ENCODE measurements around the gene CFLAR. TPM values are rescaled to one million over a fixed set of nuclear protein-coding genes. Genes with fewer than 3 reads are reported as not detected.

Gene CFLAR
- total RNA-seq, 4 donors from 2014 or later, result 176 to 217 (median 201) TPM

DNA sequence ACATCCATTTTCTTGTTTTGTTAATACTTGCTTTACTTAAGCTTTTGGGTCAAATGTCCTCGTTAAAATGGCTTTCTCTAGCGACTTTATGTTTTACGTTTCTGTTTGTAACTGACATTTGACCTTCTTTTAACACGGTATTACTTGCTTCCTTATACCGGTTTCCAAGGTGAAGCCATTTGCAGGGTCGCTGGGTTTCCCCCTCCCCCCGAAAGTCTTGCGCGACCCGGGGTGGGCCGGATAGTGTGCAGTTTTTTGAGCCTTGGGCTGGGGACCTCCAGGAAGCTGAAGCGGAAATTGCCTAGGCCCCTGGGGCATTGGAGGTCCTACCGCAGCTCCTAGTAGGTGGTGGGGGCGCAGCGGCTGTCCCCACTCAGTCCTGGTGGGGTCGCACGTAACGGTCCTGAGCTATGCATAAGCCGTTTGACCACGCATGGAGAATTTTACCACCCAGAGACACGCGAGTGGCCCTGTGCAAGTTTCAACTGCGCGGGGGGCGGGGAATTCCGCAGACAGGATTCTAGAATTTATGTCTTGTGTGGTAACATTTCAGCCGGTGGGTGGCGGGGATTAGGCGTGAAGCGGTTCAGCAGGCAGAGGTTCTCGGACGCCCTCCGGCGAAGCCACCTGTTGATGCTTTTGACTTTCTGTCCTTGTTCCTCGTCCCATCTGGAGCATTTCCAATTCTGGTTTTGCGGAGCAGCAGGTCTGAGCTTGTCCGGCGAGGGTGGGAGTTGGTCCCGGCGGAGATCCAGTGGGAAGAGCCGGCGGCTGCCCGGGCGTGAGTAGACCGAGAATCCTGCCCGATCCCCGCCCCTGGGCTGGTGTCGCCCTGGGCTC is 2.4 kb downstream of the CFLAR start:
- H3K27me3 ChIP-seq, result no peaks in the 10 kb centered on the region
- peak overlapping the region; percentile 97 to 100 for H3K27ac ChIP-seq
- DNase-seq, result peak; percentile 81 to 89
- TF ChIP-seq, protein P1, sequence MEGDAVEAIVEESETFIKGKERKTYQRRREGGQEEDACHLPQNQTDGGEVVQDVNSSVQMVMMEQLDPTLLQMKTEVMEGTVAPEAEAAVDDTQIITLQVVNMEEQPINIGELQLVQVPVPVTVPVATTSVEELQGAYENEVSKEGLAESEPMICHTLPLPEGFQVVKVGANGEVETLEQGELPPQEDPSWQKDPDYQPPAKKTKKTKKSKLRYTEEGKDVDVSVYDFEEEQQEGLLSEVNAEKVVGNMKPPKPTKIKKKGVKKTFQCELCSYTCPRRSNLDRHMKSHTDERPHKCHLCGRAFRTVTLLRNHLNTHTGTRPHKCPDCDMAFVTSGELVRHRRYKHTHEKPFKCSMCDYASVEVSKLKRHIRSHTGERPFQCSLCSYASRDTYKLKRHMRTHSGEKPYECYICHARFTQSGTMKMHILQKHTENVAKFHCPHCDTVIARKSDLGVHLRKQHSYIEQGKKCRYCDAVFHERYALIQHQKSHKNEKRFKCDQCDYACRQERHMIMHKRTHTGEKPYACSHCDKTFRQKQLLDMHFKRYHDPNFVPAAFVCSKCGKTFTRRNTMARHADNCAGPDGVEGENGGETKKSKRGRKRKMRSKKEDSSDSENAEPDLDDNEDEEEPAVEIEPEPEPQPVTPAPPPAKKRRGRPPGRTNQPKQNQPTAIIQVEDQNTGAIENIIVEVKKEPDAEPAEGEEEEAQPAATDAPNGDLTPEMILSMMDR (IDR thresholded peaks at IDR 0.05), result peak; percentile 48 to 65 (median 55)
- TF ChIP-seq POLR2A (IDR thresholded peaks at IDR 0.05), result peak; percentile 20 to 50
- no peaks in the 10 kb centered on the region for H3K36me3 ChIP-seq
- intact Hi-C loops (cut with DNase I; ENCODE audit: low total_unique reads), result no loop called here
- no peaks in the 10 kb centered on the region for H3K9me3 ChIP-seq
- H3K4me1 ChIP-seq, result no peaks in the 10 kb centered on the region
- peak overlapping the region; percentile 85 to 95 for H3K4me3 ChIP-seq

DNA sequence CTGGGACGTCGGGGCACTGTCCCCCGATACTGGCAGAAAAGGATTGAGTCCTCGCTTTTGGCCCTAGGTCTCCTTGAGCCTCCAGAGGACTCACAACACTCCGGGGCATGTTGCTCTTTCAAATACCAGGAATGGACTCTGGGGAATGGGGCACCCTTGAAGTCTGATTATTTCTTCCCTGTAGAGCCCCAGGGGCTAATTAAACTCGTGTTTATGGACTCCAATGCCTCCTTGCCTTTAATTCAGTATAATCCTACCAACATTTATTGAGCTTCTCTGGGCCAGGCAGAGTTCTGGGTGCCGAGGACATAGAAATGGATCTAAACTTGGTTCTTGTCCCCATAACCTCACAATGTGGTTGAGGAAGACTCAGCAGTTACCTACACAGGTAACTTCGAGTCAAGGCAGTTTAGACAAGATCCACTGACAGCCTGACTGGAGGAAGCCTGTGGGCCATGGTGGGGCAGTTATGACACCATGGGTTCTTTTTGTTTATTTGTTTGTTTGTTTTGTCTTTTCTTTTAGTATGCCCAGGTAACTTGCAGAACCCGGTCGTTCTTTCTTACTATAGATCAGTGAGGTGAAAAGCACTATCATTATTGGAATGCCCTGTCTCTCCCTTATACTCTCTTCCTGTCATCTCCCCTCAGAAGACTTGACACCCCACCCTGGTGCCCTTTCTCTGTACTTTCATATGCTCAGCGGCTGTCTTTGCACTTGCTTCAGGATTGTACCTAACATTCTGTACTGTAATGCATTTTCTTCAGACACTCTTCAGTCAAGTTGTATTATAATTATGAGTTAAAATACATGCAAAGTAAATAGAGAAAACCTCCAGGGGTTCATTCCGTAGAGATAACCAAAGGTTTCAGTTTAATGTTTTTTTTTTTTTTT is 3.2 kb downstream of the CFLAR start:
- no peaks in the 10 kb centered on the region for H3K27me3 ChIP-seq
- peak overlapping the region; percentile 97 to 100 for H3K27ac ChIP-seq
- no peak for TF ChIP-seq POLR2A (IDR thresholded peaks at IDR 0.05)
- TF ChIP-seq, protein P1 (IDR thresholded peaks at IDR 0.05), result no peak
- H3K4me3 ChIP-seq, result peak overlapping the region; percentile 85 to 95
- DNase-seq, result no peak
- H3K36me3 ChIP-seq, result no peaks in the 10 kb centered on the region
- intact Hi-C loops (cut with DNase I; ENCODE audit: low total_unique reads), result no loop called here
- no peaks in the 10 kb centered on the region for H3K9me3 ChIP-seq
- no peaks in the 10 kb centered on the region for H3K4me1 ChIP-seq

DNA sequence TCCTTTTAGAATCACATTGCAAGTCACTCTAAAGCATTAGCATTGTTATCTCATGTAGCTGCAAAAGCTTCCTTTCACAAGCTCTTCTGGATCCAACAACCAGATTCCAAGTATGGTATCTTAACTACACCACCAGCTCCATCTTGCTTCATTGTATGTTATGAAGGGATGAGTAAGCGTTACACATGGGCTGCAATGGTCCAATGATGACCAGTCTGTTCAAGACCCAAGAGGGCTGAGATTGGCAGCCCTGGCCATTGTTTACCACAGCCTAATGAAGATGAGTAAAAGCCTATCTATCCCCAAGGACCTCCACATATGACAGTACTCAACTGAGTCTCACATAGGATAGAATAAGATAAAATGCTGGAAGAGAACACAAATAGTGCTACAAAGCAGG is 6.3 kb downstream of the CFLAR start:
- no peaks in the 10 kb centered on the region for H3K36me3 ChIP-seq
- TF ChIP-seq POLR2A (IDR thresholded peaks at IDR 0.05), result no peak
- TF ChIP-seq, protein P1 (IDR thresholded peaks at IDR 0.05), result no peak
- H3K27me3 ChIP-seq, result no peaks in the 10 kb centered on the region
- H3K27ac ChIP-seq, result peak overlapping the region in 1 of 2 donors; percentile 28
- no peak for DNase-seq
- intact Hi-C loops (cut with DNase I; ENCODE audit: low total_unique reads), result no loop called here
- H3K4me1 ChIP-seq, result peaks cover 0 to 8% of the 10 kb centered on the region in 2 donors
- no peaks in the 10 kb centered on the region for H3K9me3 ChIP-seq
- no peak overlapping the region for H3K4me3 ChIP-seq

DNA sequence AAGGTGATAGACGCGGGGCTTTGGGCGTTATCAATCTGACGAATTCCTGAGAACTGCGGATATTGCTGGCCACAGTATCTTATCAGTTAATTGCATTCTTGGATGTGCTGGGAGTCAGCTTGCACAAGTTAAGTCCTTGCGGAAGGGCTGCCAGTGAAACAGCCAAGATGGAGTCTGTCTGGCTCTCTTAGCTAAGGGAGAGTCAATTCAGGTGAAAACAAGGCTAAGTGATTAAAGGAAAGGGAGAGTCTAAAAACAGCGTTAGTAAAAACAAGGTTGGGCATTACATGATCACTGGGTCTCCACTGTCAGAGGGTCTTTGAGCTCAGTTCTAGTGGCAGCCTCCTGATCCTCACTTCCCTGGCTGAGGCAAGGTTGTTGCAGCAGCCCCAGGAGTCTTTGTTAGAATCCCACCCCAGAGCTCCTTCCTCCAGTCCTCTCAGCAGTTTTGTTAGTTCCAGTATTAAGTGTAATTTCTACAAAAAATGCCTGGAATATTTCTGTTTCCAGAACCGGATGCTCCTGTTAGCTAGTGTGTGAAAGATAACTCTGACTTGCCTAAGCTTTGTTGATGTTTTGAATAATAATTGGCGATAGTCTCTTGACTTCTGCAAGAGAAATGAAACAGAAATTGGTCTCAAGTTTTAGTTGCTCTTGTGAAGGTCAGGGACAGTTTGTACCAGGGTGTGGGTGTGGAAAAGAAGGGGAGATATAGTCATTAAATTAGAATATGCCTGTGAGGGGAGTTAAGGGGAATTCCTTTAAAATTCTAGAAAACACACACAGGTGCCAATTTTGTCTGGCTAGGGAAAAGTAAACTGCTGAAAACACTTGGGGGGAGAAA is 10.6 kb downstream of the CFLAR start:
- no peak overlapping the region for H3K4me3 ChIP-seq
- no peaks in the 10 kb centered on the region for H3K9me3 ChIP-seq
- H3K36me3 ChIP-seq, result no peaks in the 10 kb centered on the region
- H3K27ac ChIP-seq, result peak overlapping the region; percentile 58 to 80
- intact Hi-C loops (cut with DNase I; ENCODE audit: low total_unique reads), result no loop called here
- TF ChIP-seq, protein P1 (IDR thresholded peaks at IDR 0.05), result no peak
- no peak for TF ChIP-seq POLR2A (IDR thresholded peaks at IDR 0.05)
- H3K27me3 ChIP-seq, result no peaks in the 10 kb centered on the region
- no peak for DNase-seq
- peaks cover 0 to 8% of the 10 kb centered on the region in 2 donors for H3K4me1 ChIP-seq

Data from uterus (tissue), 4 donors.